ENCODE measurements around the gene EPHA5.

The EPHA5 gene

DNA sequence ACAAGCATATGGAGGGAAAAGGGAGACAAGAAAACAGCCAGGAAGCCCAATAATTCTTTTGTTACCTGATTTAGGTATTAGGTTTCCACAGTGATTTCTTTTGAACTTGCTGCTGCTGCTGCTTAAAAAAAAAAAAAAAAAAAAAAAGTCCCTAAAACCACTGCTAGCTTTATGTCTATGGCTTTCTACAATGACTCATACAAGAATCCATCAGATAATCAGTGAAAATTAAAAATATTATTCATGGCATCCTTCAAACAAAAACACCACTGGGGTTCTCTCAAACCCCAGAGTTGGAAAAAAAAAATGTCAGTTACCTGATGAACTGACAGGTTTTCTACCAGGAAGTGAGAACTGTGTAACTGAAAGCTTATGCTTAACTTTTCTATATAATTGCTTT, 14.3 kb downstream of the EPHA5 start:
- TF ChIP-seq, protein P1, sequence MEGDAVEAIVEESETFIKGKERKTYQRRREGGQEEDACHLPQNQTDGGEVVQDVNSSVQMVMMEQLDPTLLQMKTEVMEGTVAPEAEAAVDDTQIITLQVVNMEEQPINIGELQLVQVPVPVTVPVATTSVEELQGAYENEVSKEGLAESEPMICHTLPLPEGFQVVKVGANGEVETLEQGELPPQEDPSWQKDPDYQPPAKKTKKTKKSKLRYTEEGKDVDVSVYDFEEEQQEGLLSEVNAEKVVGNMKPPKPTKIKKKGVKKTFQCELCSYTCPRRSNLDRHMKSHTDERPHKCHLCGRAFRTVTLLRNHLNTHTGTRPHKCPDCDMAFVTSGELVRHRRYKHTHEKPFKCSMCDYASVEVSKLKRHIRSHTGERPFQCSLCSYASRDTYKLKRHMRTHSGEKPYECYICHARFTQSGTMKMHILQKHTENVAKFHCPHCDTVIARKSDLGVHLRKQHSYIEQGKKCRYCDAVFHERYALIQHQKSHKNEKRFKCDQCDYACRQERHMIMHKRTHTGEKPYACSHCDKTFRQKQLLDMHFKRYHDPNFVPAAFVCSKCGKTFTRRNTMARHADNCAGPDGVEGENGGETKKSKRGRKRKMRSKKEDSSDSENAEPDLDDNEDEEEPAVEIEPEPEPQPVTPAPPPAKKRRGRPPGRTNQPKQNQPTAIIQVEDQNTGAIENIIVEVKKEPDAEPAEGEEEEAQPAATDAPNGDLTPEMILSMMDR (IDR thresholded peaks at IDR 0.05; ENCODE audit: low read length, missing control alignments), result no peak
- DNase-seq (ENCODE audit: low read depth), result no peak
- no peak overlapping the region for H3K4me3 ChIP-seq (replicated peaks; ENCODE audit: low read depth, low read length)

DNA sequence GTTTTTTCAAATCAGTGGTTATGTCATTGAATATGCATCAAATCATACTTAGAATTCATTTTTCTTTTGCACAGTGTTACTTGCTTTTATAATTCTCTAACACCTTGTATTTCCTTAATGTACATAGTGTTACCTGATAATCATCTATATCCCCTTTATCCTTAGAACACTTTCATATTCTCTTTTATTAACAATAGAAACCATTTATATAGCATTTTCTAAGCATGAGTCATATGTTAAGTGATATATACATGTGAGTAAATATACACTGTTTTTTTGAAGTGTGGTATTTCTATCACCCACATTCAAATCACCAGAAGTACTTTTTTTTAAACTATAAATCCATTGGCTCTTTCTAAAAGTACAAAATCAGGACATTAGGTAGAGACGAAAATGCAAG, 15.3 kb downstream of the EPHA5 start:
- H3K4me3 ChIP-seq (replicated peaks; ENCODE audit: low read depth, low read length), result no peak overlapping the region
- no peak for DNase-seq (ENCODE audit: low read depth)
- TF ChIP-seq, protein P1 (IDR thresholded peaks at IDR 0.05; ENCODE audit: low read length, missing control alignments), result no peak

DNA sequence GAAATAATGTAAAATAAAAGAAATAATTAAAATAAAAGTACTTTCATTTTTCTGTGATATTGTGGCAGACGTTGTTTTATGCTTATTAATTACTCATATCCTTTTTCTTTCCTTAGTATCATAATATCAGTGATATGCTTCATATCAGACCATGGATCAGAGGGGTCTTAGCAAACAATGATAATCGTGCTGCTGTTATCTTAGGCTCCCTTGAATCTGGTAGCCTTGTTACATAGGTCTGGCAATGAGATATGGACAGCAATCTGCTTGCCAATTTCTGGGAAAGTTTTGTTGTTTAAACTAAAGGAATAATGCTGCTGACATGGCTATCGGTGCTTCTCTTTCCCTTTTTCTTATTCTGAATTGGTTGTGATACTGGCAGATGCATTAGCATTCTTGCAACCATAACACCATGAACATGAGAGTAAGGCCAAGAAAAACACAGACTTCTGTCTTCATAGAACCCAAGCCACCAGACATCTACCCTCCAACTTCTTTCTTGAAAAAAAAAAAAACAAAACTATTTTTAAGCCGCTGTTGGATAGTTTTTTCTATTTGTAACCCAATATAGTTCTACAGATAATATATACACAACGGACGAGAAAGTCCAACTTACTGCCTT, 16.4 kb downstream of the EPHA5 start:
- no peak for DNase-seq (ENCODE audit: low read depth)
- peak overlapping the region; percentile 22 for H3K4me3 ChIP-seq (replicated peaks; ENCODE audit: low read depth, low read length)
- TF ChIP-seq, protein P1 (IDR thresholded peaks at IDR 0.05; ENCODE audit: low read length, missing control alignments), result no peak

DNA sequence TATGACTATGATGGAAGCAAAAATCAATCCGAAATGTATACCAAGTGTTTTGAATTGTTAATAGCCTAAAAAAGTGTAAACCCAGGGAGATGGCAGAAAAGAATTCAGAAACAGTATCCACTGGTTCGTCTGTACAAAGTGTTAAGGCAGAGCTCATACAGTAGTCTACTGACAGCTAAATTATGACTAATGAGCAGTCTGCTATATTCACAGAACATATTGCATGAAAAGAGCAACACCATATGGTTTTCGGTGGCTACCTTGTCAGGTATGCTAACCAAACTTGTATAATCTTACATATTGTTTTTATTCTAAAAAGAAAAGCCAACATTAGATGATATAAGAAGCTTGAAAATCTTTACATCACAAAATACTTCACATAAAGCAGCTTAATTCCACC, 18.5 kb downstream of the EPHA5 start:
- DNase-seq (ENCODE audit: low read depth), result no peak
- TF ChIP-seq, protein P1 (IDR thresholded peaks at IDR 0.05; ENCODE audit: low read length, missing control alignments), result no peak

DNA sequence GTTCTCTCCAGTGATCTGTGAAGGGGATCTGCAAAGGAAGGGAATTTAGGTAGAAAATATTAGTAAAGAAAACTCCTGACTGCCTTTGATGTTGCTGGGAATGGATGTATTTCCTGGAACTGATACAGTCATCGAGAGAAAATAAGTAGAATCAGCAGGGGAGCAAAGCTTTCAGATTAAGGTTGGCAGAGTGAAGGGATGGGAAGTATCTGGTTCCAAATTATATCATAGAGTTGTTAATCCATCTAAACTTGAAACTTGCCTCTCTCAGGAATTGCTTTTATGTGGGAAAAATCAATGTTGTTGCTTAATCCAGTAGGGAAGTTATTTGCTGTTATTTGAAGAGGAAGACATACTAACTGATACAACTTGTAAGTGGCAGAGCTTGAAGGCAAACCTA, 19.3 kb downstream of the EPHA5 start:
- TF ChIP-seq, protein P1 (IDR thresholded peaks at IDR 0.05; ENCODE audit: low read length, missing control alignments), result no peak
- H3K4me3 ChIP-seq (replicated peaks; ENCODE audit: low read depth, low read length), result no peak overlapping the region
- no peak for DNase-seq (ENCODE audit: low read depth)

More for the DNA sequence above, 18.5 kb downstream of the EPHA5 start:
- no peak overlapping the region for H3K4me3 ChIP-seq (replicated peaks; ENCODE audit: low read depth, low read length)

DNA sequence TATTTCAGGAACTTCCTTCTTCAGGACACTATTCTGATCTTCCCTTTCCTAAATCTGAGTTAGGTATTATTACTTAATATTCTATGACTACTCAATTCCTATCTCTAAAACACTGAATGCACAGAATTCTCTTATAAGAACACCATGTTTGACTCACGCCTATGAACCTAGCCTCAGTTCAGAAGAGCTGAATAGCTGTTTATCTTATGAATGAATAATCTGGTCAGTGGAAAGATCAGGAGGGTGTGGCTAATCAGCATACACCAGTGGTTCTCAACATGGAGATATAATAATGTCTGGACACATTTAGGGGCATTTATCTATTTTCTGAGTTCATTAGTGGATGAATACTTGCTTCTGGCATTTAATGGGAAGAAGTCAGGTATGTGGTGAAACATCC, 24.2 kb downstream of the EPHA5 start:
- no peak for DNase-seq (ENCODE audit: low read depth)
- no peak overlapping the region for H3K4me3 ChIP-seq (replicated peaks; ENCODE audit: low read depth, low read length)
- TF ChIP-seq, protein P1 (IDR thresholded peaks at IDR 0.05; ENCODE audit: low read length, missing control alignments), result no peak

DNA sequence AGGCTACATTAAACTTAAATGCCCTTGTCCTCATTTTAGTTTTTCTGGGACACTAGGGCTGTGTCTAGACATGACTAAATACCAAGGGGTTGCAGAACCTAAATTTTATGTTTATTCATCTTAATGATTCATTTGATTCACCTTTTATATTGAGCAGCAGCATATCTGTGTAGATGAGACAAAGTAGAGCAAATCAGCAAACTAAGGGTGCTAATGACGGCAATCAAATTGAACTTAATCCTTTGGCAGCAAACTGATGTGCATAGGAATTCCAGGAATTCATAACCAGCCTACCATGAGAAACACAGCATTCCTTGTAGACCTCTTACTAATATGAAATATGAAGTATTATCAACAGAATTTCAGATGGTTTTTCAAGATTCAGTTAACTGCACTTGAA, 25.1 kb downstream of the EPHA5 start:
- H3K4me3 ChIP-seq (replicated peaks; ENCODE audit: low read depth, low read length), result no peak overlapping the region
- DNase-seq (ENCODE audit: low read depth), result peak; percentile 38

More for the DNA sequence above, 25.1 kb downstream of the EPHA5 start:
- TF ChIP-seq, protein P1 (IDR thresholded peaks at IDR 0.05; ENCODE audit: low read length, missing control alignments), result no peak
